T-helper 17 cell (primary cell): Measurements from ENCODE around the gene TRPM6. TPM values are rescaled to one million over a fixed set of nuclear protein-coding genes. Genes with fewer than 3 reads are reported as not detected.
"Not testable (repeated sequence)": the region's sequence is repeated elsewhere in the genome, so short reads cannot be mapped to it uniquely, and the experiment has no call there.

ENCODE experiments used
- ATAC-seq: fragments of 150-1000 bp; cut with Tn5 transposase; 2 replicates; pipeline ENCODE4 v1.10.0; 2021; ENCODE audit warnings: mild to moderate bottlenecking, moderate library complexity
- DNase-seq, 3 donors: peaks; one replicate each; pipeline versions ENCODE4 v3.0.0 to v3.0.0-alpha.2; 2020 to 2021
- H3K9me3 ChIP-seq: one replicate; pipeline ENCODE4 v1.7.0; 2013; ENCODE audit warnings: low read length, mild to moderate bottlenecking; ENCODE audit not compliant: control insufficient read depth, poor library complexity, severe bottlenecking
- H3K27ac Mint-ChIP-seq: one replicate; pipeline ENCODE4 v1.8.0; 2022; ENCODE audit warnings: mild to moderate bottlenecking, moderate library complexity, mixed read lengths
- H3K27me3 Mint-ChIP-seq: one replicate; pipeline ENCODE4 v1.8.0; 2022; ENCODE audit warnings: mixed read lengths
- H3K36me3 Mint-ChIP-seq: one replicate; pipeline ENCODE4 v1.8.0; 2022; ENCODE audit warnings: low read depth, mixed read lengths
- H3K4me1 Mint-ChIP-seq: one replicate; pipeline ENCODE4 v1.8.0; 2022; ENCODE audit warnings: mild to moderate bottlenecking, mixed read lengths
- H3K4me3 Mint-ChIP-seq: one replicate; pipeline ENCODE4 v1.8.0; 2022; ENCODE audit warnings: mild to moderate bottlenecking, moderate library complexity, mixed read lengths
- total RNA-seq, 4 donors: library from RNA in 2 of 4; stranded (reverse) in 2 of 4; gene quantifications; one replicate each; pipeline ENCODE4 v1.2.3 and lab custom pipeline; 2022 to 2026

TRPM6 gene
- total RNA-seq, 2 donors from 2014 or later, result 0.10 to 0.26 TPM

GRCh38 chr9:74875656-74876055 lies 12.1 kb downstream of the TRPM6 start:
- H3K9me3 ChIP-seq, result no peaks in the 10 kb centered on the region
- Mint-ChIP-seq H3K27me3 (peaks cover 19% of the 10 kb centered on the region), H3K36me3 (peaks cover 3% of the 10 kb centered on the region), H3K4me3 (no peak overlapping the region), H3K4me1 (no peaks in the 10 kb centered on the region), H3K27ac (no peak overlapping the region)
- ATAC-seq, result no peak
- DNase-seq, result no peak

GRCh38 chr9:74874220-74874619 lies 13.5 kb downstream of the TRPM6 start:
- H3K27me3 Mint-ChIP-seq, result peaks cover 27% of the 10 kb centered on the region
- no peak for DNase-seq

GRCh38 chr9:74872619-74873233 lies 15.0 kb downstream of the TRPM6 start:
- peaks cover 2% of the 10 kb centered on the region for H3K4me1 Mint-ChIP-seq
- peaks cover 2% of the 10 kb centered on the region for H3K36me3 Mint-ChIP-seq
- H3K27ac Mint-ChIP-seq, result no peak overlapping the region
- H3K27me3 Mint-ChIP-seq, result peaks cover 34% of the 10 kb centered on the region
- DNase-seq, result no peak
- no peak overlapping the region for H3K4me3 Mint-ChIP-seq
- no peaks in the 10 kb centered on the region for H3K9me3 ChIP-seq
- no peak for ATAC-seq

More at GRCh38 chr9:74874220-74874619, 13.5 kb downstream of the TRPM6 start:
- Mint-ChIP-seq H3K4me3 (no peak overlapping the region), H3K4me1 (peaks cover 2% of the 10 kb centered on the region), H3K27ac (no peak overlapping the region), H3K36me3 (peaks cover 3% of the 10 kb centered on the region)
- no peak for ATAC-seq
- no peaks in the 10 kb centered on the region for H3K9me3 ChIP-seq

GRCh38 chr9:74867483-74867882 lies 20.2 kb downstream of the TRPM6 start:
- Mint-ChIP-seq H3K4me1 (peaks cover 2% of the 10 kb centered on the region), H3K36me3 (peaks cover 2% of the 10 kb centered on the region), H3K4me3 (no peak overlapping the region), H3K27ac (no peak overlapping the region), H3K27me3 (peaks cover 16% of the 10 kb centered on the region)
- ATAC-seq (no peak), DNase-seq (no peak)
- H3K9me3 ChIP-seq, result no peaks in the 10 kb centered on the region

GRCh38 chr9:74865177-74865576 lies 22.5 kb downstream of the TRPM6 start:
- H3K9me3 ChIP-seq, result no peaks in the 10 kb centered on the region
- Mint-ChIP-seq H3K4me3 (no peak overlapping the region), H3K27ac (no peak overlapping the region), H3K36me3 (peaks cover 2% of the 10 kb centered on the region), H3K4me1 (peaks cover 7% of the 10 kb centered on the region), H3K27me3 (peaks cover 14% of the 10 kb centered on the region)
- DNase-seq, result no peak
- no peak for ATAC-seq

GRCh38 chr9:74861773-74862474 lies 25.8 kb downstream of the TRPM6 start:
- H3K27me3 Mint-ChIP-seq, result peaks cover 10% of the 10 kb centered on the region
- no peak for DNase-seq
- no peak for ATAC-seq
- no peak overlapping the region for H3K4me3 Mint-ChIP-seq
- H3K4me1 Mint-ChIP-seq, result peaks cover 5% of the 10 kb centered on the region
- no peak overlapping the region for H3K27ac Mint-ChIP-seq
- no peaks in the 10 kb centered on the region for H3K9me3 ChIP-seq
- no peaks in the 10 kb centered on the region for H3K36me3 Mint-ChIP-seq

- Mint-ChIP-seq H3K27me3 (peaks cover 10% of the 10 kb centered on the region), H3K27ac (no peak overlapping the region), H3K4me1 (peaks cover 5% of the 10 kb centered on the region), H3K36me3 (no peaks in the 10 kb centered on the region), H3K4me3 (no peak overlapping the region)
- DNase-seq, result no peak
- no peak for ATAC-seq
- no peaks in the 10 kb centered on the region for H3K9me3 ChIP-seq
Measured at GRCh38 chr9:74861071-74861470, 26.6 kb downstream of the TRPM6 start.

GRCh38 chr9:74860247-74860646 lies 27.5 kb downstream of the TRPM6 start:
- H3K27me3 Mint-ChIP-seq, ATAC-seq, H3K27ac Mint-ChIP-seq, DNase-seq, H3K9me3 ChIP-seq, H3K4me3 Mint-ChIP-seq, H3K36me3 Mint-ChIP-seq, H3K4me1 Mint-ChIP-seq: not testable (repeated sequence)

- H3K4me1 Mint-ChIP-seq, result peaks cover 5% of the 10 kb centered on the region
- H3K27me3 Mint-ChIP-seq, result peaks cover 10% of the 10 kb centered on the region
- ATAC-seq (no peak), DNase-seq (no peak)
- H3K4me3 Mint-ChIP-seq, result no peak overlapping the region
- no peak overlapping the region for H3K27ac Mint-ChIP-seq
- no peaks in the 10 kb centered on the region for H3K36me3 Mint-ChIP-seq
- no peaks in the 10 kb centered on the region for H3K9me3 ChIP-seq
Measured at GRCh38 chr9:74859786-74860185, 27.9 kb downstream of the TRPM6 start.

GRCh38 chr9:74858751-74859414 lies 28.8 kb downstream of the TRPM6 start:
- Mint-ChIP-seq H3K4me3 (no peak overlapping the region), H3K27ac (no peak overlapping the region), H3K27me3 (peaks cover 10% of the 10 kb centered on the region), H3K4me1 (peaks cover 5% of the 10 kb centered on the region), H3K36me3 (no peaks in the 10 kb centered on the region)
- DNase-seq (no peak), ATAC-seq (no peak)
- H3K9me3 ChIP-seq, result no peaks in the 10 kb centered on the region

GRCh38 chr9:74856989-74857388 lies 30.7 kb downstream of the TRPM6 start:
- H3K4me3 Mint-ChIP-seq, result no peak overlapping the region
- H3K27ac Mint-ChIP-seq, result no peak overlapping the region
- no peaks in the 10 kb centered on the region for H3K36me3 Mint-ChIP-seq
- no peaks in the 10 kb centered on the region for H3K9me3 ChIP-seq
- peaks cover 2% of the 10 kb centered on the region for H3K4me1 Mint-ChIP-seq
- DNase-seq (no peak), ATAC-seq (no peak)
- H3K27me3 Mint-ChIP-seq, result peaks cover 10% of the 10 kb centered on the region

- H3K27me3 Mint-ChIP-seq, result peaks cover 9% of the 10 kb centered on the region
- DNase-seq (no peak), ATAC-seq (no peak)
- no peak overlapping the region for H3K4me3 Mint-ChIP-seq
- H3K27ac Mint-ChIP-seq, result no peak overlapping the region
- H3K4me1 Mint-ChIP-seq, result no peaks in the 10 kb centered on the region
- H3K36me3 Mint-ChIP-seq, result no peaks in the 10 kb centered on the region
- H3K9me3 ChIP-seq, result no peaks in the 10 kb centered on the region
Measured at GRCh38 chr9:74855072-74855471, 32.6 kb downstream of the TRPM6 start.

- ATAC-seq, result not testable (repeated sequence)
Measured at GRCh38 chr9:74853024-74853423, 34.7 kb downstream of the TRPM6 start.

More at GRCh38 chr9:74853024-74853423, 34.7 kb downstream of the TRPM6 start:
- not testable (repeated sequence) for DNase-seq, H3K9me3 ChIP-seq, H3K4me1 Mint-ChIP-seq, H3K4me3 Mint-ChIP-seq, H3K36me3 Mint-ChIP-seq, H3K27ac Mint-ChIP-seq
- peaks cover 12% of the 10 kb centered on the region for H3K27me3 Mint-ChIP-seq
